ENCODE results near the gene TBX10.
A peak's percentile ranks its signal among the peaks of the same experiment; 100 is the strongest.

Gene TBX10

GRCh38 chr11:67585911-67586310 lies 53.7 kb downstream of the TBX10 start:
- peaks cover 72% of the 10 kb centered on the region for H3K4me1 Mint-ChIP-seq (ENCODE audit: low read depth)
- intact Hi-C loops (cut with micrococcal nuclease), result loop anchor here (10.0 kb wide), 1 partner anchor 231 kb away; the partner anchor contains the start of gene POLD4
- H3K27me3 Mint-ChIP-seq, result peaks cover 2% of the 10 kb centered on the region
- peak overlapping the region; percentile 90 for H3K4me3 Mint-ChIP-seq
- H3K9me3 Mint-ChIP-seq, result no peaks in the 10 kb centered on the region
- peaks cover 65% of the 10 kb centered on the region for H3K36me3 Mint-ChIP-seq (ENCODE audit: low read depth)
- H3K27ac Mint-ChIP-seq, result peak overlapping the region; percentile 95

- Mint-ChIP-seq H3K36me3 (ENCODE audit: low read depth) (peaks cover 65% of the 10 kb centered on the region), H3K27ac (peak overlapping the region; percentile 95), H3K9me3 (no peaks in the 10 kb centered on the region), H3K4me1 (ENCODE audit: low read depth) (peaks cover 77% of the 10 kb centered on the region), H3K27me3 (peaks cover 5% of the 10 kb centered on the region), H3K4me3 (peak overlapping the region; percentile 90)
- intact Hi-C loops (cut with micrococcal nuclease), result loop anchor here (5.0 to 10.0 kb wide), 2 partner anchors 32 to 230 kb away; partner anchors contain the start of gene POLD4
Observed at GRCh38 chr11:67584881-67585873, 54.4 kb downstream of the TBX10 start.

- intact Hi-C loops (cut with micrococcal nuclease), result loop anchor here (5.0 to 10.0 kb wide), 2 partner anchors 33 to 230 kb away; partner anchors contain the start of gene POLD4
- H3K4me3 Mint-ChIP-seq, result peak overlapping the region; percentile 90
- H3K36me3 Mint-ChIP-seq (ENCODE audit: low read depth), result peaks cover 59% of the 10 kb centered on the region
- peaks cover 9% of the 10 kb centered on the region for H3K27me3 Mint-ChIP-seq
- peak overlapping the region; percentile 95 for H3K27ac Mint-ChIP-seq
- no peaks in the 10 kb centered on the region for H3K9me3 Mint-ChIP-seq
- H3K4me1 Mint-ChIP-seq (ENCODE audit: low read depth), result peaks cover 85% of the 10 kb centered on the region
Observed at GRCh38 chr11:67584205-67584880, 55.2 kb downstream of the TBX10 start.

GRCh38 chr11:67583247-67584204 lies 56.0 kb downstream of the TBX10 start, which contains the start of gene GSTP1:
TSS of gene GSTP1 (plus strand) at chr11:67583812. CDS start at chr11:67583844, 32 bp downstream.
- intact Hi-C loops (cut with micrococcal nuclease), result loop anchor here (5.0 to 10.0 kb wide), 2 partner anchors 34 to 229 kb away; partner anchors contain the start of gene POLD4
- Mint-ChIP-seq H3K4me1 (ENCODE audit: low read depth) (peaks cover 84% of the 10 kb centered on the region), H3K9me3 (no peaks in the 10 kb centered on the region), H3K4me3 (peak within 1 kb of the TSS; percentile 90), H3K36me3 (ENCODE audit: low read depth) (peaks cover 51% of the 10 kb centered on the region), H3K27ac (peak within 1 kb of the TSS; percentile 95), H3K27me3 (peaks cover 10% of the 10 kb centered on the region)

- Mint-ChIP-seq H3K27ac (peak overlapping the region; percentile 95), H3K9me3 (no peaks in the 10 kb centered on the region), H3K27me3 (peaks cover 17% of the 10 kb centered on the region), H3K4me1 (ENCODE audit: low read depth) (peaks cover 70% of the 10 kb centered on the region), H3K36me3 (ENCODE audit: low read depth) (peaks cover 37% of the 10 kb centered on the region), H3K4me3 (no peak overlapping the region)
- intact Hi-C loops (cut with micrococcal nuclease), result loop anchor here (5.0 to 10.0 kb wide), 2 partner anchors 35 to 227 kb away; partner anchors contain the start of gene POLD4
Observed at GRCh38 chr11:67582011-67582410, 57.6 kb downstream of the TBX10 start.

GRCh38 chr11:67581469-67581868 lies 58.1 kb downstream of the TBX10 start:
- Mint-ChIP-seq H3K27me3 (peaks cover 22% of the 10 kb centered on the region), H3K27ac (no peak overlapping the region), H3K4me3 (no peak overlapping the region), H3K36me3 (ENCODE audit: low read depth) (peaks cover 31% of the 10 kb centered on the region), H3K4me1 (ENCODE audit: low read depth) (peaks cover 64% of the 10 kb centered on the region), H3K9me3 (no peaks in the 10 kb centered on the region)
- intact Hi-C loops (cut with micrococcal nuclease), result loop anchor here (5.0 to 10.0 kb wide), 2 partner anchors 36 to 227 kb away; partner anchors contain the start of gene POLD4

Measured in dendritic cell treated with granulocyte-macrophage colony-stimulating factor and Interleukin-4, amounts not matched to agents 40 ng/mL and 50 ng/mL, for 4 days (primary cell).